Prostate gland (tissue), 2 donors: ENCODE data around the gene TOP2A.

ENCODE experiments used
- CTCF ChIP-seq, 4 experiments: fragments of 200-600 bp in 2 of 4; fragments of 450-650 bp in 2 of 4; sonication (generic) in 2 of 4; IDR thresholded peaks; 1 replicate in 3 of 4; 2 replicates in 1 of 4; pipeline ENCODE4 v1.5.1; 2016 to 2019; ENCODE audit warnings: antibody characterized with exemption in 4 of 4, mild to moderate bottlenecking in 2 of 4, moderate library complexity in 2 of 4
- POLR2A ChIP-seq: fragments of 450-650 bp; IDR thresholded peaks from one replicate; pipeline ENCODE4 v1.6.1; 2016; ENCODE audit warnings: antibody characterized with exemption, mild to moderate bottlenecking
- POLR2AphosphoS5 ChIP-seq: sonication (generic); formaldehyde crosslinking; IDR thresholded peaks from one replicate; pipeline ENCODE4 v1.6.1; 2017; ENCODE audit warnings: antibody characterized with exemption

GRCh38 chr17:40430272-40431230, 12.9 kb upstream of the TOP2A start:
- TF ChIP-seq CTCF (IDR thresholded peaks at IDR 0.05) (no peak), POLR2AphosphoS5 (no peak), POLR2A (no peak)
